SH-SY5Y (cell line): ENCODE data around the gene CFAP141.

Experiments used
- GATA2 ChIP-seq: IDR thresholded peaks from 2 replicates; pipeline ENCODE4 v1.6.1; 2011; ENCODE audit warnings: mild to moderate bottlenecking, low read depth, low read length
- GATA3 ChIP-seq: IDR thresholded peaks from 2 replicates; pipeline ENCODE4 v1.6.1; 2011; ENCODE audit warnings: low read depth, mild to moderate bottlenecking, low read length, moderate library complexity

GRCh38 chr1:154253671-154254070 is 47.5 kb upstream of the CFAP141 start:
- TF ChIP-seq GATA3 = no peak
- TF ChIP-seq GATA2 = no peak
